HT-29 (cell line): ENCODE data around the gene PCOLCE2. TPM values are rescaled to one million over a fixed set of nuclear protein-coding genes. Genes with fewer than 3 reads are reported as not detected.

Experiments used
- DNase-seq: peaks from one replicate; pipeline ENCODE4 v3.0.0-alpha.2; 2015; ENCODE audit warnings: low spot score
- small RNA-seq: library from RNA; depleted of rRNA; stranded (forward); fragments of <200 nt; gene quantifications from one replicate; pipeline ENCODE3, GENCODE V24; 2014
- total RNA-seq: library from RNA; depleted of rRNA; stranded (reverse); fragments of >200 nt; shearing (Covaris generic); gene quantifications from 2 replicates; pipeline ENCODE4 v1.2.3, GENCODE V29; 2014; rRNA removed

PCOLCE2 gene
- total RNA-seq, 1 experiment from 2014 or later, result 6.2 TPM

DNA sequence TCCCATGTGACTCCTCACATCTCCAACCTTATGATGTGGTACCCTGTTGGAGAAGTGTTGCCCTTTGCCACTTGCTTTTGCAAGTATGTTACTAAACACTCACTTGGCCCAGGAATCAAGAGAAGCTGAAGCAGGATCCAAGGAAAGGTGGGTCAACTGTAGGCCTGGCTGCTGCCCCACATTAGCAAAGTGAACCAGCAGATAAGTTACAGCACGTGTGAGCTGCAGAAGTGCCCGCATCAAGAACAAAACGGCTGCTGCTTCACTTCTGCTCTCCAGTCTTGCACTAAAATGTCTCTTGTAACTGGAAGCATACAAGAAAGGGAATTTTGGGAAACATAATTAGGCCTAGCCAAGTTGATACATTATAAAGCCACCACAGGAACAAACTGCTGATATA lies 79.6 kb downstream of the PCOLCE2 start:
- DNase-seq, result no peak

DNA sequence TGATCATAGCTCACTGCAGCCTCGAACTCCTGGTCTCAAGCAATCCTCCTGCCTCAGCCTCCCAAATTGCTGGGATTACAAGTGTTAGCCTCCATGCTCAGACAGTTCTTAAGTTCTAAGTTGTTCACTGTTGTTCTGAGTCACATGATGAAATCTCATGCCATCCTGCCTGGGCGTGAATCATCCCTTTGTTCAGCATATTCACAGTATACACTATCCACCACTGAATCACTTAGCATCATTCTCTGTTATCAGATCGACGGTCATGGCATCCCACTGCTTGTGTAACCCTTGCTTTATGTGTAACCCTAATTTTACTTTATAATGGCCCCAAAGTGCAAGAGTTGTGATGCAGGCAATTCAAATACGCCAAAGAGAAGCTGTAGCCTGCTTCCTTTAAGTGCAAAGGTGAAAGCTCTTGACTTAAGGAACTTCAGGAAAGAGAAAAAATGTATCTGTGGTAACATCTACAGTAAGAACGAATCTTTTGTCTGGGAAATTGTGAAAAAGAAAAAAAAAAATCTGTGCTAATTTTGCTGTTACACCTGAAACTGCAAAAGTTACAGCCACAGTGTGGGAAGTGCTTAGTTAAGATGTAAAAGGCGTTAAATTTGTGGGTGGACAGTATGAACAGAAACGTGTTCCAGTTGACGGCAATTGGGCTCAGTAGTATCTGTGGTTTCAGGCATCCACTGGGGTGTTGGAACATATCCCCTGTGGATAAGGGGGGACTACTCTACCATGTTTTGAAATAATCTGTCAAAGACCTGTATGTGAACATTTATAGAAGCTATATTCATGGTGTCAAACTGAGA lies 80.6 kb downstream of the PCOLCE2 start:
- no peak for DNase-seq

GRCh38 chr3:142802891-142803290 lies 86.0 kb downstream of the PCOLCE2 start:
- no peak for DNase-seq

- no peak for DNase-seq
Measured at GRCh38 chr3:142801746-142802145, 87.1 kb downstream of the PCOLCE2 start.

GRCh38 chr3:142796823-142797222 lies 92.1 kb downstream of the PCOLCE2 start:
- DNase-seq, result no peak

DNA sequence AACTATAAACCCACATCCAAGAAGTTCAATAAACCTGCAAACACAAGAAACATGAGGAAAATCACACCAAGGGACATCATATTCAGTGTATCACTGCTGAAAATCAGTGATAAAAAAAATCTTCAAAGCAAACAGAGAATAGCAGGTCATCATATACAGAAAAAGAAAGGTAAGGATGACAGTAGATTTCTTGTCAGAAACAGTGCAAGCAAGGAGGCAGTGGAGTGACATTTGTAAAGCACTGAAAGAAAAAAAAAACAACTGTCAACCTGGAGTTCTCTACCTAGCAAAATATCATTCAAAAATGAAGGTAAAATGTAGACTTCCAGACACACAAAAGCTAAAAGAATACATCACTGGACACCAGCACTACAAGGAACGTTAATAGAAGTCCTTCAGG lies 93.6 kb downstream of the PCOLCE2 start:
- no peak for DNase-seq

DNA sequence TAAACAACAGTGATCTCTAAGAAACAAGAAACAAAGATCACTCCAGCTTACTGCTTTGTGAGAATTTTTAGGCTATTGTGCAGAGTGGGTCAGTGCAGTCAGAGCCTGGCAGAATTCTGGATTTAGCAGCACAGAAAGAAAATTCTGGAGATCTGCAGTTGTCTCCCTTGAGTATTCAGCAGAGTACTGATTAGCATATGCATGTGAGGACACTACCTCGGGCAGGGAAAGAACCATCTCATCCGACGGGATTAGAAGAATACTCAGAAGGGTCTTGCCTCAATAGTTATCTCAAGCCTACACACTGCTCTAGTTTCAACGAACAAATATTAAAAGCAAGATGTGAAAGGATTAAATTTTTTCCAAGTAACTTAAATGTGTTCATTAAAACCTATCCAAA lies 94.4 kb downstream of the PCOLCE2 start:
- no peak for DNase-seq

- DNase-seq, result peak; percentile 4
Measured at GRCh38 chr3:142787719-142788118, 101.2 kb downstream of the PCOLCE2 start.

DNA sequence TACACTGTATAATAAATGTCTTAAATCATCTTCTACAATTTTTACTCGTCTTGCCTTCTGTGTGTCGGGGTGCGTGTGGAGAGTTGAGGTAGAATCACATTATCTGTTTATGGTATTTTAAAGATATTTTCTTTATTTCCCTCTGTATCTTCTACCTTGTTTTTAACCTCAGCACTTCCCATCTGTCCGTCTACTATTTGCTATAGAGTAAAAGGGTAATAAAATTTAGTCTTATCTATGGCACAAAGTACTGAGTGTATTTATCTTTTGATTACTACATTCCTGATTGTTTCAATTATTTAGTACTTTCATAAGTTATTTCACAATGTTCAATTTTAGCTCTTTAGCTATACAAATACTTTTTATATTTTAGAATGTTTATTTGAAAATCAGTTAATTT lies 102.9 kb downstream of the PCOLCE2 start:
- no peak for DNase-seq

DNA sequence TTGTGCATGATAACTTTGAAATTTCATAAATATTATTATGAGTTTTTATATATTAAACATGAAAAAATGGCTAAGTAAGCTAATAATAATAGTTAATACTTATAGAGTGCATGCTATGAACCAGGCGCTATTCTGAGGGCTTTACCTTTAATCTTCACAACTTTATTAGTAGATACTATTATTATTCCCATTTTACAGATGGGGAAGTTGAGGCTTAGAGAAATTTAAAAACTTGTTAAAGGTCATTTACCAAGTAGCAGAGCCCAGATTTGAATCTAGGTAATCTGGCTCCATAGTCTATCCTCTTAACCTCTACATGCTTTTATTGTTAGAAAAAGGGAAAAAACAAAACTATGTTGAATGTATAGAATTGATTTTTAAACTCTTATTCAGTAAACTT lies 104.7 kb downstream of the PCOLCE2 start:
- DNase-seq, result no peak

DNA sequence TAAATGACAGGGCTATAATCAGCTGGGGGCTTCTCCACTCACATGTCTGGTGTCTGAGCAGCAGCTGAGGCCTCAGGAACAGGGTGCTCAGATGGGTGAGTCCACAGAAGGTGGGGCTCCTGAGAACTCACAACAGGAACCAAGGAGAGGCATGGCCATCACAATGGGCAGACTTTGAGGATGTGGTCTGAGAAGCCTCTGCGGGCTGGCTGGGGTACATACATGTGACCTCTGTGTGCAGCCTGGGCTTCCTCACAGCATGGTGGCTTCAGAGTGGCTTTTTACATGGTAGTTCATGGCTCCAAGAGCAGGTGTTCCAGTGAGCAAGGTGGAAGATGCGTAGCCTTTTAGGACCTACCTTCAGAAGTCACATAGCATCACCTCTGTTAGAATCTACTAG lies 106.3 kb downstream of the PCOLCE2 start:
- DNase-seq, result no peak

DNA sequence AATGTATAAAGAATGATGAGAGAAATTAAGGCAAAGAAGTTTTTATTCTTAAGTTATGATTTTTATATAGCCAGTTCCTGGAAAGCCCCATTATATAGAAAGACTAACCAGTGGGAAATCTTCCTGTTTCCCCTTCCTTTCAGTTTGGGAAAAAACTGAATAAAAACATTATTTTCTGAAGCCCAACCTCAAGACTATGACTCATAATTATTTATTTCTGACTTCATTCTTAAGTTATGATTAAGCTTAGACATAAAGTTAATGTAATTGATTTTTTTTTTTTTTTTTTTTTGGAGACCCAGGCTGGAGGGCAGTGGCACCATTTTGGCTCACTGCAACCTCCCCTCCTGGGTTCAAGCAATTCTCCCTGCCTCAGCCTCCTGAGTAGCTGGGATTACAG lies 109.3 kb downstream of the PCOLCE2 start:
- no peak for DNase-seq

DNA sequence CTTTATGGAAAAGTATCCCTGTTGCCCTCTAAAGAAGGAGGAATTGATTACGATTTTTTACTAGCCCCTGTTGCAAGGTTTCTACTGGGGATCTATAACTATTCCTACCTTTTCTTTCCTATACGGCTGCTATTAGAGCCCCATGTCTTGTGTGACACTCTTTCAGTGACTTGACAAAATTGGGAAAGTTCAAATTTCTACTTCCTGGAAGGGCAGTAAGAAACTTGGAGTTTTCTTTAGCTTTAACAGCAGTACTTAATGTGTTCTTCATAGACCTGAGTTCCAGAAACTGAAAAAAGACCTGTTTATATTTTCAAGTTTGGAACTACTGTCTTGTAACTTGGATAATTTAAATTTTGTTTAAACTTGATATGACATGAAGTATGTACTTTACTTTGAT lies 110.3 kb downstream of the PCOLCE2 start:
- no peak for DNase-seq

GRCh38 chr3:142777927-142778326 lies 111.0 kb downstream of the PCOLCE2 start:
- DNase-seq, result no peak

GRCh38 chr3:142768338-142768737 lies 120.5 kb downstream of the PCOLCE2 start:
- DNase-seq, result no peak

Small RNA genes within 50 kb of the gene (small RNA-seq; reads per million reads assigned to genes)
- not detected for gene RNU7-47P

Other genes starting within 250 kb of the PCOLCE2 start
- 0.10 and 0.21 TPM in 2 replicates for gene TRPC1, start 165.0 kb downstream of the PCOLCE2 start, total RNA-seq
- gene PAQR9, start 74.6 kb upstream of the PCOLCE2 start, total RNA-seq, result not detected in 2 replicates
- 50.4 and 52.5 TPM in 2 replicates for gene U2SURP, start 112.5 kb upstream of the PCOLCE2 start, total RNA-seq
- gene CHST2, start 230.7 kb upstream of the PCOLCE2 start, total RNA-seq, result not detected in 2 replicates